Activated gamma-delta T cell treated with Interleukin-2 at 50 U/mL for 16 hours (primary cell): Measurements from ENCODE around the gene TMEM273.

Experiments used
- DNase-seq: peaks from one replicate; pipeline ENCODE4 v3.0.0-alpha.2; 2020

TMEM273 gene

DNA sequence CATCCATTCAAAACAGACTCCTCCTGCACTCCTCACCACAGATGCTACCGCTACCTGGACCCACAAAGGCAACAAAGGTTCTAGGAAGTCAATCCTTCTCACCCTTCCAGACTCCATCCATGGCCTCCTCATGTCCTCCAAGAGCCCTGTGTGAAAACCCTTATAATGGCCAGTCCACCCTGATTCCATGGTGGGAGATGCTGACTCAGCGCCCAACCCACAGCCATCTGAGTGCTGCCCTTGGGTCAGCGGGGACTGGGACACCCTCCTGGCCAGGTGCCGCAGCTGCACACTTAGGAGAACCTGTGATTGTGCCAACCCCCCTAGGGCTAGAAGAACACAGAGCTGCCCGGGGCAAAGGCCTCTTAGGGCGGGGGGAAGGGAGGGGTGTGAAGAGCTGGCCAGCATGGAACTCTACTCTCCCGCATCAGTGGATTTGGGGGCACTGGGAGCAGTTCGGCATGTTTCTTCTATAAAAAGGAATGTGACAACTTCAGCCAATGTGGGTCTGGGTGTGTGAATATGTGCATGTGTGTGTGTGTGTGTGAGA, 25.4 kb downstream of the TMEM273 start:
- DNase-seq: no peak

DNA sequence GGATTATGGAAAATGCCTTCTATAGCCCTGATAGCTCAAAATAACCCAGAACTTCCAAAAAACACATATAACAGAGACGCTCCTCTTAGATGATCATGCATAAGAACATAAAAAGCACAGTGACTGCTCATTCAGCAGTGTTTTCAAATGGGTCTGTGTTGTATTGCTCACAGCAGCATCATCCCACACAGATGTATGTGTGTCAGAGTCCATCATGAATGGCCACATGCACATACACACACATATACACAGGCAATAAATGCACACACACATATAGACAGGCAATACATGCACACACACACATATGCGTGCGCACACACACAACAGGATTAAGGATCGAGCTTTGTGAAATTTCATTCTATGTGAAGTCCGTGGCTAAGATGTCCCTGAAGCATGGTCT, 26.1 kb downstream of the TMEM273 start:
- DNase-seq: no peak

DNA sequence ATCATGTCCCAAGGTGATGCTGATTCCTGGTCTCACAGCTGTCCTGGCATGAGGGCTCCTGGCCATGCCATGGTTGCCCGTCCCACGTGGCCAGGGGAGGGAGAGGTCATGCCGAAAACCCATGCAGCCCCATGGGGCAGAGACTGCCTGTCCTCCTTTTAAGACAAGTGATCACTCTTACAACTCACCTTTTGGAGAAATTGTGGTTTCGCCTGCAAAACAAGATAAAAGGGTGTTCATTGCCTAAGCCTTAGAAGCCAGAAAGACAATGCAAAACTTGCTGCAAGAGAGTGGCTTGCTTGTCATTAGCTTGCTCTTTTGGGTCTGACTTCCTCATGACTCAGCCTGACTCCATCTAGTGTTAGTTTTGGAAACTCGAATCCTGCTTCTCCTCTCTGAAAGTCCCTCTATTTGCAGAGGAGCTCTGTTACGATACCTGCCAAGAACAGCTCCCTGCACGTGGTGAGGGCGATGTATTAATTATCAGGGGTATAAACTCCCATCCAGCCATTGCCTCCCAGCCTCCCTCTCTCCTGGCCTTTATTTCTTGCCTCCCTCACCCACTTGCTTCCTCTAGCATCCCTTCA, 26.7 kb downstream of the TMEM273 start:
- no peak for DNase-seq

DNA sequence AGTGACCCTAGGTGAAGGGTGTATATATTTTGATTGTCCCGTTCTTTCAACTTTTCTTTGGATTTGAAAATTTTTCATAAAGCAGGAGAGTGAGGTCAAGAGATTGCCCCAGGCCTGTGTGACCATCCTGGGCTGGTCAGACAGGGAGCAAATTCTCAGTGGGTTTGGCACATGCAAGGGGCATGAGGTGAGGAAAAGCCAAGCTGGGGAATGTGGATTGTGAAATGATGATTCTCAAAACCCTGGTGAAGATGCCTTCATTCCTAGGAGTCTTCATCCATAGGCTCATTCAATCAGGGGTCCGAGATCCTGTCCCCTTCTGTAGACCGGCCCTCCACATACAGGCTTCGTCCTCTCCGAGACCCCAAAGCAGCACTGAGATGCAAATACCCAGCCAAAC, 27.4 kb downstream of the TMEM273 start:
- no peak for DNase-seq

DNA sequence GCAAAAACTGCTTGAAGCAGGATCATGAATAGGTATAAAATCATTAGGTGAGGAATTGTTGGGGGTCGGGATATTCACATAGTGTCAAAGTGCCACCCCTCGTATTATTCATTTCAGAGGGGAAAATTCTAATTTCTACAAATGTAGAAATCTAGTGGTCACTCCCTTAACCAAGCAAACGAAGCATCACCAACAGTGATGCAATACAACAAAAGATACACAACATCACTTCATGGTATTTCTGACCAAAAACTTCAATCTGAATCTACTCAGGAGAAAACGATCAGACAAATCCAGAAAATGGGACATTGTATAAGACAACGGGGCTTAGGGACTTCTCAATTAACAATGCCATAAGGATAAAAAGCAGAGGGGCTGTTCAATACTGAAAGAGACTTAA, 28.1 kb downstream of the TMEM273 start:
- DNase-seq: no peak

DNA sequence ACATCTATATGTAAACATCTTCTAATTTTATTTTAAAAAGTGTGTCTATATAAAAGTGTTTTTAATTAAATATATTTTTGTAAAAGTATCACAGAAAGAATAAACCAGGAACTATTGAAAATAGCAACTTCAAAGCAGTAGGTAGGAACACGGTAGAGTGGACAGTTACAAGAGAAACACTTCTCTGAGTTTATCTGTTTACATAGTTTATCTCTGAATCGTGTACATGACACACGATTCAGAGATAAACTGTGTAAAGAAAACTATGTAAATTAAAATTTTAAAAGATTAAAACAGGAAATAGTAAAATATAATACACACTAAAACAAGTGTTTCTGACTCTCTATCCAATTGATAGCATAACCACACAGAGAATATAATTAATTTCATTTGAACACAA, 29.3 kb downstream of the TMEM273 start:
- no peak for DNase-seq

- DNase-seq: no peak
Measured at GRCh38 chr10:49158404-49158803, 29.8 kb downstream of the TMEM273 start.

GRCh38 chr10:49157229-49157628, 31.0 kb downstream of the TMEM273 start:
- no peak for DNase-seq

DNA sequence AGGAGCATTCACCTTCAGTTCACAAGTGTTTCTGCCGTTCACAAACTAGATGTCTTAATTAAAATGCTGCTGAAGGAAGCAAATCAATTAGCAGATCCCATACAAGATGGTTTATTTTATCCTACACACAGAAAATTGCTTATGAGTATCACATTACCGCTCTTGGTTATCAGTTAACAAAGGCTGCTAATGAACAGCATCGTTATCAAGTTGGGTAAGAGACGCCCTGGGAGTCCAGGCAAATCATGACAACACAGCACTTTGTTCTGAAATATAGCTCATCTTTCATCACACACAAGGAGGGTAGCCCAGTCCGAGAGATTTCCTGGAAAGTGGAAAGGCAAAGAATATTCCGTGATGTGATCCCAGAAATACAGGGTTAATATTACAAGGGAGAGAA, 33.5 kb downstream of the TMEM273 start:
- DNase-seq: no peak

GRCh38 chr10:49153971-49154370, 34.2 kb downstream of the TMEM273 start:
- no peak for DNase-seq

DNA sequence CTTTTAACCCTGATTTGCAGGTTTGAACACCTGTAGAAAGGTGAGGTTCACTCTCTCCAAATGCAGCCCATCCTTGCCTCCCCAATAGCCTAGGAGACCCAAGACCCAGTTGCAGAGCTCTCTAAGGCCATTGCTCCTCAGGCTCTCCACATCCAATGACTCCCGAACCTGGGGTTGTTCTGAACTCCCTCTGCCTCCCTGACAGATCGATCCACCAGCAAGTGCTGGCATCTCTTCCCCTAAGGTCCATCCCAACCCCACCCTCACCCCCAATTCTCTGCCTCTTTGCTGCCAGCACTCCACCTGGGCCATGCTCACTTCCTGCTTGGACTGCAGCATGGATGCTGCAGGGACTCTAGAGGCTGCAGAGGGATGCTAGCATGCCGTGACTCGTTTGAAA, 35.1 kb downstream of the TMEM273 start:
- no peak for DNase-seq

- no peak for DNase-seq
Measured at GRCh38 chr10:49152663-49153062, 35.5 kb downstream of the TMEM273 start.

DNA sequence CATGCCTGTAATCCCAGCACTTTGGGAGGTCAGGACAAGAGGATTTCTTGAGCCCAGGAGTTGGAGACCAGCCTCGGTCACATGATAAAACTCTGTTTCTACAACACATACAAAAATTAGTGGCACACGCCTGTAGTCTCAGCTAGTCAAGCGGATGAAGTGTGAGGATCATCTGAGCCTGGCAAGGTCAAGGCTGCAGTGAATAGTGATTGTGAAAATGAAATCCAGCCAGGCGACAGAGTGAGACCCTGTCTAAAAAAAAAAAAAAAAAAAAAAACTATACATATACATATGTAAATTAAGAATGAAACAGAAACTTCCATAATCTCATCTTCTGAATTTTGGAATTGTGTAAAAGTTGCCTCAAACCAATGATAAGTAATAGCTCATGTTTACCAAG, 36.2 kb downstream of the TMEM273 start:
- DNase-seq: no peak

GRCh38 chr10:49151481-49151880, 36.7 kb downstream of the TMEM273 start:
- DNase-seq: no peak

DNA sequence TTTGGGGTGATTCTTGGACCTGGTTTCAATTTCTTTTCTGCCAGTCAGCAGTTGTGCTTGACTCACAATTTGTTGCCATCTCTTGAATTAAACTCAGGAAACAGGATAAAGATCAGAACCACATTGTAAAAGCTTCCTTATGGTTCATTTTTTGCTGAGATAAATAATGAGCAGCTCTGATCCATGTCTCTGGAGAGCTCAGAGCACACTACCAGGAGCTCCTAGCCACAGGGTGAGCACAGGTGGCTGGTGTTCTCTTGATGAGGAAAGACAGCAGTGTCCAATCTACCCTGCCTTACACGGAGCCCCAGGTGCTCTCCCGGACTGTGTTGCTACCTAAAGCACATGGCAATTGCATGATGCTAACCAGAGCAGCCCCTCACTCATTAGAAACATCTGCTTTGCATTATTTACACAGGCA, 37.2 kb downstream of the TMEM273 start:
- no peak for DNase-seq

DNA sequence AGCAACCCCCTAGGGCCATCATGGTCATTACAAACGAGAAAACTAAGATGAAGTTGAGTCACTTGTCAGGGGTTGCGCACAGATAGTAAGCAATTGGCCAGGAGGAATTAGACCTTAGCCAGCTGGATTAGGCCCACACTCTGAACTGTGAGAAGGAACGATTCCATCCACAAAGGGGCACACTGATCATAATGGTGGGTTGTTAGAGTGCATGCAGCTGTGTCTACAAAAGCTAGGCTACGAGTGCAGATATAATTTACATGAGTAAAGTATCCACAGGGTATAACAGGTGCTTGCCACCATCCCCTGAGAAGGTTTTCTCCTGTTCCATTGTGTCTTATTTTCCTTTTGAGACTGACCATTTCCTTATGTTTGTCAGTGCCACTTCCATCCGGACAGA, 37.8 kb downstream of the TMEM273 start:
- no peak for DNase-seq

DNA sequence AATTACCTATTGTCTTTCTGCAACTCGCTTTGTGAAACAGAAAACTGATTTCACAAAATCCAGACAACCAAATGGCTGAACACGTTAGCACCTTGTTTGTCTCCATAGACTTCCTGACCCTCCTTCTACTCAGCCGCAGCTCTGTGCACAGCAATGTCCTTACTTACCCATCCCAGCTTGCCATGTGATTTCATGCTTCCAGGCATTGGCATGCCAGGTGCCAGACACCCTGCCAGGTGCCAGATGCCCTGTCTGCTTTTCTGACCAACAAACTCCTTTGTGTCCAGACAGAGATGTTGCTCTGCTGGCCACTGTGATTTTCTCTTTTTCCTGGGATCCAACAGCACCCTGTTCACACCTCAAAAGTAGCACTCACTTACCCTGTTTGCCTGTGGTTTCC, 38.3 kb downstream of the TMEM273 start:
- no peak for DNase-seq

DNA sequence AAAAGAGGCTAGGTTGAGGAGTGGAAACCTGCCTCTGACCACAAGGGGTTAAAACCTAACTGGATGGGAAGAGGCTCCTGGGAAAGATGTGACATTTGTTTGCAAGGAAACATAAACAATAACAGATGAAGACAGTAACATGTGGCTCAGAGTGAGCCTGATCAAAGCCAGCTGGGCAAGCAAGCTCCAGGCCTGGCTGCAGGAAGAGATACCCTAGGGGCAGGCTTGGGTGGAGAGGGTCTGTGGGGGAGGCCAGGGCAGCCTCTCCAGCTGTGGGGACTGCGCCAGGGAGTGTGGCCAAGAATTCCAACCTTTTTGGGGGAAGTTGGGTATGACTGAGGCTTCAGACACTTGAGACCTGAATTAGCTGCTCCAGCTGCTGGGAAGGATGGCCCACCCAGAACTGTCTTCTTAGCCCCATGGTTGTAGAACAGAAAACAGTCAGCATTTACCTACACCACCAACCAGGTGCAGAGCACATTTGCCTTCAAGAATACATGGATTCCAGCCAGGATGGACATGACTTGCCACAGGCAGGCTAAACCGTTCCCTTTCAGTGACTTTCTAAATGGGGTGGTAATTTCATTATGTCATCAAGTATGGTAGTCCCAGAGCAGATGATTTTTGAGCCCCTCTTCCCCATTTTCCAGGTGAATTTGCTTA, 44.0 kb downstream of the TMEM273 start:
- DNase-seq: no peak

DNA sequence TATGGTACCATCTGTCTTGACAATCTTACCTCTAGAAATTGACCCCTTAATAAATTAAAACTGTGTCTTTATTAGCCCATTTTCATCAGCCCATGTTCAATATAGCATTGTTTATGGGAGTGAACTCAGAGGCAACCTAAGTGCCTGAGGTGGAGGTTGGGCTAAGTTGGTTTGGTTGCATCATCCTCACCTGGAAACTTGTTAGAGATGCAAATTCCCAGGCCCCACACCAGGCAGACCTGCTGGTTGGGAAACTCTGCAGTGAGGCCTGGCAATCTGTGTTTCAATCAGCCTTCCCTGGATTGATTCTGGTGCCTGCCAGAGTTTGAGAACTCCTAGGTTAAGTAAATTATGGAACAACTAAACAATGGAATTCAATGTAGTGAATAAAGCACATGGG, 44.9 kb downstream of the TMEM273 start:
- DNase-seq: no peak

DNA sequence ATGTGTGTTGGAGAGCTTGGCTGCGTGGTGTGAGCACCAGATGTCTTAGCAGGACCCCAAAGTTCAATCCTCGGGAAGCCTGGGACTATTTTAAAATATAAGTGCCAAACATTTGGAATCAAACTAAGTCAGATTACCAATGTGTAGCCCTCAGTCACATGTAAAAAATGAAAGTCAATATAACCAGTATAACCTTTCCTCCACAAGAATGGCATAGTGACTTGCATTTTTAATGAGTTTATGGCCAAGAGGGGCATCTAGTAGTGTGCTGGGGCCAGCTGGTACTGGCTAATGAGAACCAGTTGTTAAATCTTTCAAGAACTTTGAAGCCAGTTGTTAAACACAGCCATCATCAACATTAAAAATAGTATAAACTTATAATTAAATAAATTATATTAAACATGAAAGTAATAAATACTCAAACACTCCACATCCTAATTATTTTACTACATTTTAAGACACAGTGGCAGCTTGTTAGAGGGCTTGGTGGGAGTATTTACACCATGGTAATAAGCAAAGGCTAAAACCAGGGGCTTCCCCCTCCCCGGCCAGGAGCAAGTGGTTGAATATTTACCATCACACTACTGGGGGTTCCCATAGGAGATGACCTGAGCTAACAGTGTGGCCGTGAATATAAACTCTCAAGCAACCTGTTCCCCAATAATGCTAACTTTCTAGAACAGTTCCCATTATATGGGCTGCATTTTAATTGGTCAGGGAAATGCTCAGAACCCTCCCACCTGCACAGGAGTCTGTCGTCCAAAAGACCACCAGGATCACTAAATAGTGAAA, 46.5 kb downstream of the TMEM273 start:
- DNase-seq: no peak

DNA sequence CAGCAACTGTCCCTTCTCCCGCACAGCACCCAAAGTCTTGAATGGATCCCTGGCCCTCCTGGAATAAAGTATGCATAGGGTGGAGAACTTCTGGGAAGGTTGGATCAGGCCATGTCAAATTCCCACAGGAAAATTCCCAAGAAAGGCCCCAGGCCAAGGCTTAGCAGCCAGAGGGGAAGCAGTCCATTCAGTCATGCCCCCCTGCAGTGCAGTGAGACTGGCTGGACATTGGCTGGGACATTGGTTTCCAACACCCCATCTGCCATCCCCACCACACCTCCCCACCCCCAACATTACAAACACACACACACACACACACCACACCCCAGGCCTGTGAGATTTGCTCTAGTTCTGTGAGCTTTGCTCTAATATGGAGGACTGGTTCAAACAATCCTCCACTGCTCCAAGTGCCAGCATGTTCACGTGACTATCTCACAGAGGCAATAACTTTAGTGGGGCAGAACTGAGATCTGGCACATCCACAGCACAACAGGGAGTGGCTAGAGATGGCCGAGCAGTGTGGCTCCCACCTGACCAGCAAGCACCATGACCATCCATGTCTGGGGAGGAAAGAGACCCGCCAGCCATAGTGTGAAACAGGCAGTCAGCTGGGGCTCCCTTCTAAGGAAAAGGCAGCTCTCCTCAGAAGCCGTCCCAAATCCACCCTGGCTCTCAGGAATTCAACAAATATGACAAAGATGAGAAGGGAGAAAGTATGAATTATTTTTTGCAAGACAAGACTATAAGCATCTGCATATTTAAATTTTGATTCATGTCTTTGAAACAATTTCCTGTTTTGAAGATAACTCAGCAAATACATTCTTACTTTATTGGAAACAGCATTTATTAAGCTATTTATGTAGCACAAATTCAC, 47.6 kb downstream of the TMEM273 start:
- DNase-seq: no peak

- DNase-seq: no peak
Measured at GRCh38 chr10:49139846-49140195, 48.4 kb downstream of the TMEM273 start.
